Epithelial cell of proximal tubule (primary cell): ENCODE results near the gene ZNF385A. TPM values are rescaled to one million over a fixed set of nuclear protein-coding genes. Genes with fewer than 3 reads are reported as not detected.

Source experiments
- DNase-seq: peaks from one replicate; pipeline ENCODE4 v3.0.0-alpha.2; 2011; ENCODE audit warnings: low read depth
- H3K4me3 ChIP-seq: 2 replicates; pipeline ENCODE4 v1.5.1; 2011; ENCODE audit warnings: low read depth, mild to moderate bottlenecking, low read length
- total RNA-seq: library from RNA; depleted of rRNA; stranded (reverse); fragments of >200 nt; gene quantifications from 2 replicates; pipeline ENCODE4 v1.2.3, GENCODE V29; 2015
- TF ChIP-seq, protein P1 (sequence below): conservative IDR thresholded peaks from 2 replicates; pipeline ENCODE4 v1.5.1; 2012; ENCODE audit warnings: low read depth, mild to moderate bottlenecking, low read length

Gene ZNF385A
- total RNA-seq, 1 donor from 2014 or later = 3.9 TPM

DNA sequence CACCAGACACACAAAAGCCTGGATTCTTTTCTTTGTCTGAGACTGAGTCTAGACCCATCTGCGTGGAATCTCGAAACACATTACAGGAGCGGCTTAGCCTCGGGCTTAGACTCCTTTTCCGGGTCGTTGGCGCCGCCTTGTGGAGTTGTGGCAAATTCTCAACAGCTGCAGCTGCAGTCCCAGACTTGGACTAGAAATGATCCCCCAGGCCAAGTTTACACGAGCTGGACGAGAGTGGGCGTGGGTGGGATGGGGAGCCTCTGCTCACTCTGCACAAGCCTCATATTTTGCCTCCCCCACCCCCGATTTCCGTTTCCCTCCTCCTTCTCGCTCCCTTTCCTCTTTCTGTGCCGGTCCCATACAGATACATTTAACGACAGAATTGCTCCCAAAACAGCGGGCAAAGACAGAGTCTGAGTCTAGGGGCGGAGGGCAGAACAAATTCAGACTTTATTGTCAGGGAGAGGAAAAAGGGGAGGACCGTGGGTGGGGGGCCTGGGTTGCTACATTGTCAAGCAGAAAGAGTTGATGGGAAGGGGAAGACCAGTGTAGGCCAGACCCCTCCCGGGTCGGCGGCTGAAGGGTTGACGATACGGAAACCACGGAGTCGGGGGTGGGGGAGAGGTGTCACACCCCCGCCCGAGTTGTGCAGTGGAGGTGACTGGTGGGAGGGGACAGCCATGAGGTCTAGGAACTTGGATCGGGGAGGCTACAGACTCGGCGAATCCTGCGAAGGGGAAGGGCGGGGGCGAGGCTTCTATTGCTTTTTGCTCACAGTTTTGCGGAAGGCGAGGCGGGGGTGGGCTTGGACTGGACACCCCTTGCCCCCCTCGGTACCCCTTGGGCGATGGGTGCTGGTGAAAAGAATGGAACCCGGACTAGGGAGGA lies 15.6 kb downstream of the ZNF385A start:
- no peak for DNase-seq
- TF ChIP-seq, protein P1, sequence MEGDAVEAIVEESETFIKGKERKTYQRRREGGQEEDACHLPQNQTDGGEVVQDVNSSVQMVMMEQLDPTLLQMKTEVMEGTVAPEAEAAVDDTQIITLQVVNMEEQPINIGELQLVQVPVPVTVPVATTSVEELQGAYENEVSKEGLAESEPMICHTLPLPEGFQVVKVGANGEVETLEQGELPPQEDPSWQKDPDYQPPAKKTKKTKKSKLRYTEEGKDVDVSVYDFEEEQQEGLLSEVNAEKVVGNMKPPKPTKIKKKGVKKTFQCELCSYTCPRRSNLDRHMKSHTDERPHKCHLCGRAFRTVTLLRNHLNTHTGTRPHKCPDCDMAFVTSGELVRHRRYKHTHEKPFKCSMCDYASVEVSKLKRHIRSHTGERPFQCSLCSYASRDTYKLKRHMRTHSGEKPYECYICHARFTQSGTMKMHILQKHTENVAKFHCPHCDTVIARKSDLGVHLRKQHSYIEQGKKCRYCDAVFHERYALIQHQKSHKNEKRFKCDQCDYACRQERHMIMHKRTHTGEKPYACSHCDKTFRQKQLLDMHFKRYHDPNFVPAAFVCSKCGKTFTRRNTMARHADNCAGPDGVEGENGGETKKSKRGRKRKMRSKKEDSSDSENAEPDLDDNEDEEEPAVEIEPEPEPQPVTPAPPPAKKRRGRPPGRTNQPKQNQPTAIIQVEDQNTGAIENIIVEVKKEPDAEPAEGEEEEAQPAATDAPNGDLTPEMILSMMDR = peak; percentile 92
- peak overlapping the region; percentile 48 for H3K4me3 ChIP-seq

DNA sequence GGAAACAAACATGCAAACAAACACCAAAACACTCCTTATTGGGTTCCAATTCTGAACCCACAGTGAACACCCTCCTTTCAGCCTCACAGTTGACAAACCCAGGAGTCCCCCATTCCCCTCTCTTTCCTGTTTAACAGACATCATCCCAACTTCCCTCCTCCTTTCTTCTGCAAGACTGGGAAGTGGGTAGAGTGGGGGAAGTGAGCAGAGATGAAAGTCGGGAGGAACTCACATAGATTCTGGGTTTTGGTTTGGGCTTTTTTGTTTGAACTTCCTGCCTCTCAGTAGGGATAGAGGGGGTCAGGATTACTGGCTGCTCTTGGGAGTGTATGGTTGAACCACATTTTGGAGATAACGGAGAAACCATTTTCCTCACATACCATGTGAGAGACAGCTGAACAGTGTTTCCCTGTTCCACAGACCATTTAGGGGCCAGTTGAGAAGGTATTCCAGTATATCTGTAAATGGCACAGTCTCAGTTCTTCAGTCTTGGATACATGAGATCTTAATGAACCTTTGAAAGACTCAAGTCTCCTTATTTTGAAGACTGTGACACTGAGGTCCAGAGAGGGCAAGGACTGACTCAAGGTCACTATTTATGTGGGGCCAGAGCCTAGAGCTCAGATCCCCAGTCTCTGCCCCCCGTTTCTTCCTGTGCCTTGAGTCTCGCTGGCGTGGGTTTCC lies 16.4 kb downstream of the ZNF385A start:
- DNase-seq = no peak
- peak overlapping the region; percentile 48 for H3K4me3 ChIP-seq
- TF ChIP-seq, protein P1 = no peak

DNA sequence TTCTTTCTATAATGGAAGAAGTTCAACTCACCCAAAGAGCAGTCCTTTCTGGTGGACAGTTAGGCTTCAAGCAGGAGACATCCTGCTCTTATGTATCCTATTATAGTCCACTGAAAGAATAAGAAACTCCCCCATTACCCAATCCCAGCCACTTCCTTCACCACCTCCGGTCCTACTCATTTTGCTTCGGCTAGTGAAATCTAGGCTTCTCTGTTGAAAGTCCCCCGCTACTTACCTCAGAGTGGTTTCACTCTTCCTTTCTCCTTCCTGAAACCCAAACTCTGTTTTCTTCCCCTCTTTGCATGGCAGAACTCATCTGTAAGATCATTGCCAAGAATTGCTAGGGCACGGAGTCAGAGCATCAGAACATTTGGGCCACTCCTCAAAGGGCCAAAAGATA lies 20.1 kb downstream of the ZNF385A start, which contains the start of gene GPR84:
GPR84 (minus strand) TSS at position 74 of the 400 bp plus-strand sequence. CDS start 635 bp downstream, outside the sequence.
- TF ChIP-seq, protein P1 = no peak
- no peak for DNase-seq
- no peak within 1 kb of the TSS for H3K4me3 ChIP-seq

- DNase-seq = no peak
- H3K4me3 ChIP-seq = no peak overlapping the region
- TF ChIP-seq, protein P1 = no peak
Observed at GRCh38 chr12:54363618-54364017, 20.9 kb downstream of the ZNF385A start.

GRCh38 chr12:54363047-54363446 lies 21.5 kb downstream of the ZNF385A start:
- DNase-seq = no peak
- TF ChIP-seq, protein P1 = no peak
- H3K4me3 ChIP-seq = no peak overlapping the region

DNA sequence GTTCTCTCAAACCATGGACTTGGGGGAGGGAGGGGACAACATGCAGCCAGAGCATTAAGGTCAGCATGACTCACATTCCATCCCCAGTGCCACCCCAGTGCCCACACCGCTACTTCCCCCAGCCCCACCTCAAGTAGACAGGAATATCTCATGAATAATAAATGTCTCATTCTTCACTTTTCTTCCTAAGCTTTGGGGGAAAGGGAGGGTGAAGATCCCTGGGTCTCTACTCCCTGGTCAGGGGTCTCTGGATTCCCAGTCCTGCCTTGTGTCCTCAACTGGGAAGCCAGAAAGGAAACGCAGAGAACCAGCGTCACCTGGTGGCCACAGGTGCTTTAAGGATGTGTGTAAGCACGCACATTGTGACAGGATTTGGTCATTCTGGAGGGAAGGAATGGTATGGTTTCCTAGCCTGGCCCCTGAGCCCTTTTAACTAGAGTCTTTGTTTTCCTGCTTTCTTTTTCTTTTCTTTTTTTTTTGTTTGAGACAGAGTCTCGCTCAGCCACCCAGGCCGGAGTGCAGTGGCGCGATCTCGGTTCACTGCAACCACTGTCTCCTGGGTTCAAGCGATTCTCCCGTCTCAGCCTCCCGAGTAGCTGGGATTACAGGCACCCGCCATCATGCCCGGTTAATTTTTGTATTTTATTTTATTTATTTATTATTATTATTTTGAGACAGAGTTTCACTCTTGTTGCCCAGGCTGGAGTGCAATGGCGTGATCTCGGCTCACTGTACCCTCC lies 23.6 kb downstream of the ZNF385A start:
- H3K4me3 ChIP-seq = no peak overlapping the region
- TF ChIP-seq, protein P1 = peak; percentile 97
- DNase-seq = peak; percentile 41
